ENCODE data around the gene GARNL3. TPM values are rescaled to one million over a fixed set of nuclear protein-coding genes. Genes with fewer than 3 reads are reported as not detected.

Gene GARNL3
- total and polyA plus RNA-seq, 7 donors = 1.2 to 4.8 (median 2.2) TPM

DNA sequence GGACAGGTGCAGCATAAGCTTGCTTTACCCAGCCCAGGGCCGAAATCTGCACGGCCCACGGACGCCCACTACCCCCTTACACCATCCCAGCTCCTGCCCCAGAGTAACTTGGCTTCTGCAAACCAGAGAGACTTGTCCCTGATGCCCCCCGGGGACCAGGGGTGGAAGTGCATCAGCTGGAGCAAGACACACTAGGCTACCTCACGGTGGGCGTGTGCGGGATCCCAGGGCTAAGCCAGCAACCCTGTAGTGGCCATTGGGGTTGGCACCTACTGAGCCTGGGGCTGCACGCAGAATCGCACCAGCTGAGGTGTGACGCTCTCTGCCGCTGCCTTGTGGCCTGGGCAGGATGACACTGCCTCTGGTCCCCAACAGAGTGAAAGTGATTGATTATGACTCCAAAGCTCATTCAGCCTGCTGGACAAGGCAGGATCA lies 153.5 kb downstream of the GARNL3 start:
- 43 to 53% (median 45%) methylated on average over 12 of the region's 12 CpGs for WGBS, 3 donors
- ATAC-seq = peak; percentile 26 to 71 (median 64)
- intact Hi-C loops (cut with DNase I) = no loop called here
- TF ChIP-seq CTCF (IDR thresholded peaks at IDR 0.05) = peak; percentile 26
- DNase-seq = peak; percentile 30 to 58
- Histone ChIP-seq H3K36me3 (ENCODE audit: insufficient read depth in 1 of 2, low read depth in 1 of 2) (no peaks in the 10 kb centered on the region), H3K9me3 (no peaks in the 10 kb centered on the region), H3K4me3 (no peak overlapping the region), H3K4me1 (peaks cover 16% of the 10 kb centered on the region), H3K27ac (no peak overlapping the region), H3K27me3 (ENCODE audit: insufficient read depth in 3 of 3, low read length in 2 of 3) (no peaks in the 10 kb centered on the region)

DNA sequence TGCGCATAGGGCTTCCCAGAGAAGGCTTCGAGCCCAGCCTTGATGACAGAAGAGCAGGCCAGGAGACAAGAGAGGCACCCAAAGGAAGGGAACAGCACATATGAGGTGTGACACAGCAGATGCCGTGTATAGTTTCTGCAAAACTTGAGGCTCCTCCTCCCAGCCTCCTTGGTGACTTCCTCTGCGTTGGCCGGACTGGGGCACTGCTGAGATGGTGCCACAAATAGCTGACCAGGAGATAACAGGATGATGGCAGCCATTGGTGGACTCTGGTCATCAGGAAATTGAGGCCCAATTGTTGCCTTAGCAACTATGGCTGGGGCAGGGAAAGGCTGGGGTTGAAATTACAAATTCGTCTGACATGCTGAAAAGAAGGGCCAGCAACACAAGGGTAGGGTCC lies 154.8 kb downstream of the GARNL3 start:
- no peak overlapping the region for H3K27ac ChIP-seq
- no peak overlapping the region for H3K4me3 ChIP-seq
- ATAC-seq (no peak), DNase-seq (no peak)
- H3K27me3 ChIP-seq (ENCODE audit: insufficient read depth in 3 of 3, low read length in 2 of 3) = no peaks in the 10 kb centered on the region
- 83 to 87% (median 87%) methylated on average over 3 to 6 of the region's 6 CpGs for WGBS, 3 donors
- TF ChIP-seq CTCF (IDR thresholded peaks at IDR 0.05) = no peak
- H3K9me3 ChIP-seq = no peaks in the 10 kb centered on the region
- intact Hi-C loops (cut with DNase I) = no loop called here
- peaks cover 21% of the 10 kb centered on the region for H3K4me1 ChIP-seq
- no peaks in the 10 kb centered on the region for H3K36me3 ChIP-seq (ENCODE audit: insufficient read depth in 1 of 2, low read depth in 1 of 2)

- Histone ChIP-seq H3K27me3 (ENCODE audit: insufficient read depth in 3 of 3, low read length in 2 of 3) (no peaks in the 10 kb centered on the region), H3K36me3 (ENCODE audit: insufficient read depth in 1 of 2, low read depth in 1 of 2) (no peaks in the 10 kb centered on the region), H3K27ac (no peak overlapping the region), H3K9me3 (no peaks in the 10 kb centered on the region), H3K4me3 (no peak overlapping the region), H3K4me1 (peaks cover 31% of the 10 kb centered on the region)
- intact Hi-C loops (cut with DNase I) = no loop called here
- ATAC-seq = no peak
- no peak for TF ChIP-seq CTCF (IDR thresholded peaks at IDR 0.05)
- DNase-seq = no peak
- WGBS, 3 donors = 89 to 90% (median 89%) methylated on average over 7 of the region's 7 CpGs
Observed at GRCh38 chr9:127421057-127421456, 156.5 kb downstream of the GARNL3 start.

GRCh38 chr9:127422133-127422782 lies 157.7 kb downstream of the GARNL3 start:
- no peak for ATAC-seq
- TF ChIP-seq CTCF (IDR thresholded peaks at IDR 0.05) = no peak
- peaks cover 43% of the 10 kb centered on the region for H3K4me1 ChIP-seq
- H3K9me3 ChIP-seq = no peaks in the 10 kb centered on the region
- H3K36me3 ChIP-seq (ENCODE audit: insufficient read depth in 1 of 2, low read depth in 1 of 2) = no peaks in the 10 kb centered on the region
- H3K27ac ChIP-seq = peak overlapping the region; percentile 41
- peak overlapping the region; percentile 86 for H3K4me3 ChIP-seq
- H3K27me3 ChIP-seq (ENCODE audit: insufficient read depth in 3 of 3, low read length in 2 of 3) = no peaks in the 10 kb centered on the region
- 89 to 96% (median 94%) methylated on average over 10 of the region's 10 CpGs for WGBS, 3 donors
- no peak for DNase-seq
- intact Hi-C loops (cut with DNase I) = loop anchor here in 1 of 2 donors (2.0 kb wide), 1 partner anchor 25 kb away; the partner anchor contains the start of gene SLC2A8

DNA sequence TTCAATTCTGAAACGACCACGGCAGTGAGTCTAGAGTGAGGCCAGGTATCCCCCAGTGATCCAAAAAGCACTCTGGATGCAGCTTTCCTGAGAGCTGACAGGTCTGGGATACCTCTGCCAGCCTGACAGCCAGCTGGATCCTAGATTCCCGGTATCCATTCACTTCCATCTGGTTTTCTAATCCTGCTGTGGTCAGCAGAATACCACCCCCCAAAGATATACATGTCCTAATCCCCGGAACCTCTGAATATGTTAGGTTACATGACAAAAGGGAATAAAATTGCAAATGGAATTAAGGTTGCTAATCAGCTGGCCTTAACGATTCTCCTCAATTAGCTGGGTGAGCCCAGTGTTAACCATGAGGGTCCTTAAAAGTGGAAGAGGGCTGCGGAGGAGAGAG lies 158.2 kb downstream of the GARNL3 start:
- Histone ChIP-seq H3K4me1 (peaks cover 46% of the 10 kb centered on the region), H3K27me3 (ENCODE audit: insufficient read depth in 3 of 3, low read length in 2 of 3) (no peaks in the 10 kb centered on the region), H3K9me3 (no peaks in the 10 kb centered on the region), H3K4me3 (peak overlapping the region; percentile 86), H3K36me3 (ENCODE audit: insufficient read depth in 1 of 2, low read depth in 1 of 2) (no peaks in the 10 kb centered on the region), H3K27ac (peak overlapping the region; percentile 93)
- DNase-seq (no peak), ATAC-seq (no peak)
- WGBS, 3 donors = 41 to 50% (median 47%) methylated on average over 6 of the region's 6 CpGs
- TF ChIP-seq CTCF (IDR thresholded peaks at IDR 0.05) = no peak
- intact Hi-C loops (cut with DNase I) = loop anchor here in 1 of 2 donors (2.0 kb wide), 1 partner anchor 26 kb away; the partner anchor contains the start of gene SLC2A8

Measured in psoas muscle (tissue), 8 donors.